Pulmonary artery endothelial cell (primary cell): ENCODE data around the gene MGMT. TPM values are rescaled to one million over a fixed set of nuclear protein-coding genes. Genes with fewer than 3 reads are reported as not detected.

Experiments
- DNase-seq: peaks from one replicate; pipeline ENCODE4 v3.0.0-alpha.2; 2011; ENCODE audit warnings: low read depth, low spot score
- total RNA-seq: library from RNA; depleted of rRNA; stranded (reverse); fragments of >200 nt; gene quantifications from 2 replicates; pipeline ENCODE4 v1.2.3, GENCODE V29; 2014

Gene MGMT
- total RNA-seq, 1 donor from 2014 or later, result 4.6 TPM

- DNase-seq, result no peak
These were observed 240.7 kb downstream of the MGMT start for GRCh38 chr10:129707406-129708388.

DNA sequence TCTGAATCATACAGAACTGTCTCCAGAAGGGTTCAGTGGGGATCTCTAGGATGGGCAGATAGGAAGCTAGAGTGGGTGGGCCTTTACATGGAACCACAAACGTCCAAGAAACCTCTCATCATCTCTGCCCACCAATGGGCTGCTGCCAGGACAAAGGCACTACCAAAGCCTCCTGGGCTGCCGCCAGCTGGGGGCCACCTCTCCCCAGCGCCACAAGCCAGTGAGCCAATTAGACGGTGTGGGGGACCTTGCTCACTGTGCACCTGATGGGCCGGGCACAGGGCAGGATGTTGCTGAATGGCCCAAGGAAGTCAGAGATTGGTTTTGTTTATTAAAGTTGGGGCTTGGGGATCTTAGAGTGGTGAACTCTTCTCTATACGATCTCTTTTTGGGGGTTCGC, 242.1 kb downstream of the MGMT start:
- DNase-seq, result no peak

DNA sequence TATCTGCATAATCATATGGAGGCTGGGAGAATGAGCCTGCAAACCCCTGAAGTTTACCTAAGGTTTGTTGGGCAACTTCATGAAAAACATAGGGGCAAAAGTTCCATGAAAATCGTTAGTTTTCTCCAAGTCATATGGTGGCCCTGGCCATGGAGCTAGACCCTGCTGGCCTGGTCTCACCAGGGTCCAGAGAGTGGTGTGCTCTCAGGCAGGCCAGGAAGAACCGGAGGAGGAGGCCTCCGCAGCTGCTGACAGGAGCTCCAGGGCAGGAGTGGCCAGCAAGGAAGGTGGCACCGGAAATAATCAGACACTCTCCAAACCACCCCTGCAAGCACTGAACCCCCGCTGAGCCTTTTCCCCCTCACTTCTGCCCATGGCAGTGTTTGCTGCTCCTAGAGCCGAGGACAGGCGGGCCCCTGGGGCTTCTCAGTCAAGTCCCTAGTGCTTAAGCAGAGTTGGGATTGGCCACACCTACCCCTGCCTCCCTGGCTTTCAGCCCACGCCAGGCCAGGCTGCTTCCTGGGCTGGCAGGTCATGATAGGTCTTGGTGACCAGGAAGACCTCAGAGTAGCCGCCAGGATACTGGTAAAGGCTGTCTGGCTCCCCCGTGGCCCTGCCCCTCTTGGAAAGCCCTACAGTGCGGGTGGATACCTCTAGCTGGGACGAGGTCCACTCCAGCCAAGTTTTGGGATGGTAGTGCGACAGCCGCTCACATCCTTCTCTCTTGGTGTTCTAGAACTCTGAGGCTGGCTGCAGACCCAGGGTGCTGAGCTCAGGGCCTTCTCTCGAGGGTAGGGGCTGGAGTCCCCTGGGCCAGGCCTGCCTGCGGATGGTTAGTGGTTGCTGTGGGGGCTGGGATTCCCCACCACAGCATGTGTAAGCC, 242.8 kb downstream of the MGMT start:
- DNase-seq, result no peak

GRCh38 chr10:129710510-129710847, 243.4 kb downstream of the MGMT start:
- no peak for DNase-seq

DNA sequence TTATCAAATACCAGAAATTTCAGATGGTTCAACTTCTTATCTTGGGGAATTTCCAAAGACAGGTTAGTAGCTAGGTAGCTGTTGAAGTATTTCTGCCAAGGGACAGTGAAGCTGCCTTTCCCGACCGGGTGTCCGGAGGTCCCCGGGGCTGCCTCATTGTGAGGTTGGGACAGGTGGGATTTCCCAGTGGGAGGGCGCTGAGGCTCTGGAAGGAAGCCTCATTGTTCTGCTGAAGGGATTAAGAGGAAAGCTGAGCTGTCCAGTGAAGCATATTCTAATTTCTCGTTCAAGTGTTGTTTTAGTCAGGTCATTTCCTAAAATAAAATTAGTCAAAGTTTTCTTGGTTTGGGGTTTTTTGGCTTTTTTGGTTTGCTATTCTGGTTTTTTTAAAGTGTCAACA, 244.2 kb downstream of the MGMT start:
- no peak for DNase-seq

DNA sequence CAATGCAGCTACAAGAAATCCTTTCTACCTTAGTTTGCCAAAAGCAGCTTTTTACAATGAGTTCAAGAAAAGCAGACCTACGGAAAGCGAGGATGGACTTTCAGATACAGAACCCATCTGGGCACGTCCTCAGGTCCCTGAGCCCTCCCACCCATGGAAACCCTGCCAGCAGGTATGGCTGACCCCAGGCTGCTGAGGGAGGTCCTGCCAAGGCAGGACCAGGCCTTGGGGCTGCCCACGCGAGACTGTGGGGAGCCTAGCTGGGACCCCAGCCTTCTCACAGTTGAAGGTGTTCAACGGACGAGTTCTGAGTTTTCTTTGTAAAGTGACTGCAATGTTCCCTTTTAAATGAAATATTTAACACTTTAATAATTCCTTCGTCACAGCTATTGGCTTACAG, 245.0 kb downstream of the MGMT start:
- DNase-seq, result no peak

GRCh38 chr10:129713659-129714265, 246.7 kb downstream of the MGMT start:
- DNase-seq, result no peak

GRCh38 chr10:129715805-129716204, 248.8 kb downstream of the MGMT start:
- no peak for DNase-seq

DNA sequence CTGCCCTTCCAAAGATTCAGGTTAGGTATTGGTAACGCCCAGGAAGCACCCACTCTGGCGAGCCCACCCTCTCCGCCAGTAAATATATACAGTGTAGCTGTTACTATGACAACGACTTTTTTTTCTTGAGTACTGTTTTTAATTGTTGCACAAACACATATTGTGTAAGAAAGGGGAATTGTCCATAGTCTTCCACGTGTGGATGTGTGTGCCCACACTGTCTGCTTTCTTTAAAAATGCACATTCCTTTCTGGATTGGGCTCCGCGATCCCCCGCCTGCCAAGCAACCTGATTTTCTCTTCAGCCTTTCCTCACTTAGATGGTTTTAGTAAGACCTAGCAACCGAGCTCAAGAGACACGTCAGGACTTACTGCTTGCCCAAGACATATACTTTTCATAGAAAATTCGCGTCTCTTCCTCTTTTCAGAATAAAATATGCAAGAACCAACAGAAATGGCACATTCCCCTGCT, 249.2 kb downstream of the MGMT start:
- no peak for DNase-seq

- no peak for DNase-seq
These were observed 249.8 kb downstream of the MGMT start for GRCh38 chr10:129716881-129717280.

DNA sequence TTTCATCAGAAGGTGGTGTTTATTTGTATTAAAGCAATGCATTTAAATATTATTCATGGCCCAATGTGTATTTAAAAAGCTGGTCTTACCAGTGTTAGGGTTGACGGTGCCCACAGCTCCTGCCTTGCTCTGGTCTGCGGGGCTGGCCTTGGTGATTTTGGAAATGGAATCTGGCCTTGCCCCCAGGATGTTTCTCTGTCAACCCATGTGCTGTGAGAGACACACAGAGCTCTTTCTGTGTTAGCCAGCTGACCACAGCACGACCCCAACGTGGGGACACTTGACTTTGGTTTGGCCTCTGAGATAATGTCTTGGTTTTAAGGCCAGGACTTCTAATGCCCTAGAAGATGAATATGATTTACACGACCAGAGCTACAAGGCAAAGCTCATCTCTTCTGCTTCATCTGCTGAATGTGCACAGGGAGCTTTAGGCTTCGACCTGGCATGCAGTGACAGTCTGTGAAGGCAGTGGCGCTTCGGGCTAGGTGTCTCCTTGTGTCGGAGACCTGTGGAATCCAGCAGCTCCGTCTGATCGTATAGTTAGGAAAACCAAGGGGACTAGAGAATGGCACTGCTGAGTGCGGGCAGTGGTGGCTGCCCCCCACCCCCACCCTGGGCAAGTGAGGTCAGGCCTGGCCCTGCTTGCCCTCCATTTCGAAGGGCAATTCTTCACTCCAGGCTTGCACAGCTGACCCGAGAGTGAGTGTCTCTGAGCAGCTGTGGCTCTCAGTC, 250.9 kb downstream of the MGMT start:
- no peak for DNase-seq

DNA sequence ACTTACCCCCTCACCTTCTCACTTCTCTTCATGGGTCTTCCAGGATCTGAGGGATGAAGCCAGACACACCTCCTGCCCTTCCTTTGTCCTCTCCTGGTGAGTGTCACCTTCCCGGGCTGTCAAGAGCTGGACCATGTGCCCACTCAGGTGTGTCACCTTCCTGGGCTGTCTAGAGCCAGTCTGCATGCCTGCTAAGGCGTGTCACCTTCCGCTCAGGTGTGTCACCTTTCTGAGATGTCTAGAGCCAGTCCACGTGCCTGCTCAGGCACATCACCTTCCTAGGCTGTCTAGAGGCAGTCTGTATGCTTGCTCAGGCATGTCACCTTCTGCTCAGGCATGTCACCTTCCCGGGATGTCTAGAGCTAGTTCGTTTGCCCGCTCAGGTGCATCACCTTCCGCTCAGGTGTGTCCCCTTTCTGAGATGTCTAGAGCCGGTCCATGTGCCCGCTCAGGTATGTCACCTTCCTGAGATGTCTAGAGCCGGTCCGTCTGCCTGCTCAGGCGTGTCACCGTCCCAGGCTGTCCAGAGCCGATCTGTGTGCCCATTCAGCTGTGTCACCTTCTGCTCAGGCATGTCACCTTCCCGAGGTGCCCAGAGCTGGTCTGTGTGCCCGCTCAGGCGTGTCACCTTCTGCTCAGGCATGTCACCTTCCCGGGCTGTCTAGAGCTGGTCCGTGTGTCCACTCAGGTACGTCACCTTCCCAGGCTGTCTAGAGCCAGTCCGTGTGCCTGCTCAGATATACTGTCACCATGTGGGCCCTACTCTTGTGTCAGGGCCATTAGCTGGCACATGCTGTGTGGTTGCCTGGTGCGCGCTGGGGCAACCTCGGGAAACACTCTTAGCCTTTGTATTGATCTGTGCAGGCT, 251.7 kb downstream of the MGMT start:
- no peak for DNase-seq

DNA sequence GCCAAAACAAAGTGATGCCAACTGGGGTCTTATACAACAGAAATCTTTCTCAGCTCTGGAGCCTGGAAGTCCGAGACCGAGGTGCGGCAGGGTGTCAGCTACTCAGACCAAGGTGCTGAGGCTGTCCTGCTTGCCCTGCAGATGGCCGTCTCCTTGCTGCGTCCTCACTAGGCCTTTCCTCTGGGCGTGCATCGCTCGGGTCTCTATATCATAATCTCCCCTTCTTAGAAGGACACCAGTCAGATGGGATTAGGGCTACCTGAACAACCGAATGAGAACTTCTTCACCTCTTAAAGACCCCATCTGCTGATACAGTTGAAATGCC, 252.3 kb downstream of the MGMT start:
- no peak for DNase-seq

DNA sequence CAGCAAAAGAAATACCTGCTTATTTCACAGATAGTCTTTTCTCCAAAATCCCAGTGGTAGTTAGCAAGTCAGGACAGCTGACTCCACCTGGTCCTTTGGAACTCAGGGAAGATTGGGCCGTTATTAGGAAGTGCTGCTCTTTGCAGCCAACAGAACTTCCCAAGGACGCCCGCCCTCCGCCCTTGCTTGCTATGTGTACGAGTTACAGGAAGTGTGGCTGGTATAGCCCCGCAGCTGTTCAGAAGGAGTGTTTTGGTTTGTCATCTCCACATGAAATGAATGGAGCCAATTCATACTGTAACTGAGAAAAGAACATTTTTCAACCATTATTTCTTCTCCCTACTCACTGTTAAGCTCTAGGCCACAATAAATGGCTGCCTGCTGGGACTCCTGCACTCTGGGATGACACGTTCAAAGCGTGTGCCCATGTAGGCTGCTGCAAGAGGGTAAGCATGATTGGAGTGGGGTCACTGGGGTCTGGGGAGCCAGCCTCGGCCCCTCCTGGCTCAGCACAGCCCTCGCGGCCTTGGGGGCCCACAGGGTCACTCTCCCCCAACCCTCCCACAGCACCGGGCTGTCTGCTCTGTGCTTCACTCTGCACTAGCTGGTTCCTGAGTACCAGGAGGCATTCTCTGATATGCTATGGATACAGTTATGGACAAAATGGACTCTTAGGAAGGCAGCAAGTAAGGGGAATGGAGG, 253.0 kb downstream of the MGMT start:
- DNase-seq, result no peak

DNA sequence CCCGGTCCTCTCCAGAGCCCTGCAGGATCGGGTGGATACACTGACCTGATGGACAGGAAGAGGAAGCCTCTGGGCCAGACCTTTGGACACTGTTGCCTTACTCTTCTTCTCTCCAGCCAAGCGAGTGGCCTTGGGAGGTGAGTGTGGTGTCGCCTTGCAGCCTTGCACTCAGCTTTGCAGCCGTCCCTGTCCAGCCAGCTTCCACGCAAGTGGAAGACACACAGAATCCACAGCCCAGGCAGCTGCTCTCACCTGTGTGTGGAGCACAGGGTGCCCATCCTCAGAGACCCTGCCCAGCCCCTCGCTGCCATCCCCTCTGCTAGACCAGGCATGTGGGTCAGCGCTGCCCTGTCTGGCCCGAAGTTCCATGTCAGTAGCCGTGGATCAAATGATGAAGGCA, 258.0 kb downstream of the MGMT start:
- no peak for DNase-seq

DNA sequence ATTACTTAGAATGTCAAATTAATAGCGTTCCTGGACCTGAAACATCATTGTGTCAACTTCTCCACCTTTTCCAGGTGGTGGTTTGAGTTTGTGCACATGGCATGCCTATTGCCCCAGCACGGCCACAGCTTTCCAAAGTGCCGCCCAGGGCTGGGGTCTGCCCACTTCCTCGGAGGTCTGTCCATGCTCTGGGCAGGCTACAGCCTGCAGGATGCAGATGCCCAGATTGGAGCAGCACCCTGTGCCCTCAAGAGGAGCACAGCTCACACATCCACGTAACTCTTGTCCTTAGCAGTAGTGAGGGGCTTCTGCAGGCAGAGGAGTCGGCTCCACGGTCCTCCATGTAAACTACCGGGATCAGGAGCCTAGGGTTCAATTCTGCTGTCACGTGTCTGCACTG, 258.4 kb downstream of the MGMT start:
- no peak for DNase-seq

DNA sequence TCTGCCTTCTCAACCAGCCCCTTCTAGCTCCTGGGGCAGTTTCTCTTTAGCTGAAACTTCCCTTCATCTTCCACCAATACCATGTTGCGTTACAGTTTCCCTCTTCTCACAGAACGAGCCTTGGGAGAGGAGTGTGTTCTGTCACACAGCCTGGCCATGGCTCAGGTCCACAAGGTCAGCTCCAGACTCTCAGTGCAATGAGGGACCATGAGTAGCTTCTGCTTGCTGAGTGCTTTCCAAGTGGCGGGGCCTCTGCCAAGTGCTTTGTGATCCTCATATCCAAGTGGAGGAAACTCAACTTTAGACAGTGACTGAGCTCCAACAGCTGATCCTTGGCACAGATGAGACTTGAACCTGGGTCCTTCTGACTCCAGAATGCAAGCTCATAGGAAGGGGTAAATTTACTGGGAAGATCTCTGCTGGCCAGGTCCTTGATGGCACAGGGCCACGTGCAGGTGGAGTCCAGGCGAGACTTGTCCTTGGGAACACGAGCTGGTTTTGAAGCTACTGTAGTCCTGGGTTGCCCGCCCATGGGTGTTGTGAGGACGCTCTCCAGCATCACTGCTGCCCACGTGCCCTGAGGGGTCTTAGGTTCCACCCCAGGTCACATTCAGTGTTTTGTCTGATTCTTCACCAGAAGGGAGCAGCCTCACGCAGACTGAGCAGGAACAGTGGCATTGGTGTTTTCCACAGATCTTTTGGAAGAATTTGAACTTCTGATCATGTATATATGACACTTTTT, 259.0 kb downstream of the MGMT start:
- DNase-seq, result no peak

- no peak for DNase-seq
These were observed 260.0 kb downstream of the MGMT start for GRCh38 chr10:129727071-129727470.

- DNase-seq, result no peak
These were observed 260.5 kb downstream of the MGMT start for GRCh38 chr10:129727495-129727894.
